ENCODE measurements around the gene MEMO1. TPM values are rescaled to one million over a fixed set of nuclear protein-coding genes. Genes with fewer than 3 reads are reported as not detected.
"Not testable (repeated sequence)": the region's sequence is repeated elsewhere in the genome, so short reads cannot be mapped to it uniquely, and the experiment has no call there.

The MEMO1 gene
- total RNA-seq, 1 donor from 2014 or later = 51.4 TPM

DNA sequence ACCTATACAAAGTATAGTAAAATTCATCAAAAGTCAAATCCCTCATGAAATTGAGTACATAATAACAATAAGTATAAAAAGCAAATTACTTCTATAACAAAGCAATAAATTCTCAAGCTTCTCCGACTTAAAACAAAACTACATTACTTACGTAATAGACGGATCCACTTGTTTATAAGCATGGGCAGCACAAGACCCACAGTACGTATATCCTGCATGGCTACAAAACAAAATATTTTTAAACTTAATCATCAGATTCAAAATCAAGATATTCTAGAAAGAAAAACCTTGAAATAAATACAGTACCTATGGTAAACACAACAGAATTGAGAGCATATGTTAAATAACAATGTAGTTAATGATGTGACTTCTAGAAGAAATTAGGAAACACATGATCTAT is 78.9 kb downstream of the MEMO1 start:
- intact Hi-C loops (cut with micrococcal nuclease) = no loop called here
- DNase-seq (no peak), ATAC-seq (no peak)

- intact Hi-C loops (cut with micrococcal nuclease) = no loop called here
- no peak for ATAC-seq
- DNase-seq = no peak
Measured at GRCh38 chr2:31925517-31925916, 85.3 kb downstream of the MEMO1 start.

DNA sequence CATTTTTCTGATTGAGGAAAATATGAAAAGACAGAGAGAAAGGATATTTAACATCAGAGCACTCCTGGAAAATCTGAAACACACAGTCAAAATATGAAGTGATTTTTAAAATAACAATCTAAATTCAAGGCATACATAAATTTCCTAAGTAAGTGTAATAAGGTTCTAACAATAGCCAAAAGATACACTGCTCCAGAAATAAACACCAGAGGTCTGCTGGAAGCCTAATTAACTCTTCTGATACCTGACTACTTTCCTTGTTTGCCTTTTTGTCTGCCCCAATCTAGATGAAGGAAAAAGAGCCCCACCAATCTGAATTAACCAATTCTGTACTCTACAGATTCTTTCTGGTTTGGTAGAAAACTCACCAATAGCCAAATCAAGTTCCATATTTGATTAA is 87.1 kb downstream of the MEMO1 start:
- intact Hi-C loops (cut with micrococcal nuclease) = no loop called here
- DNase-seq = no peak
- ATAC-seq = peak; percentile 75

DNA sequence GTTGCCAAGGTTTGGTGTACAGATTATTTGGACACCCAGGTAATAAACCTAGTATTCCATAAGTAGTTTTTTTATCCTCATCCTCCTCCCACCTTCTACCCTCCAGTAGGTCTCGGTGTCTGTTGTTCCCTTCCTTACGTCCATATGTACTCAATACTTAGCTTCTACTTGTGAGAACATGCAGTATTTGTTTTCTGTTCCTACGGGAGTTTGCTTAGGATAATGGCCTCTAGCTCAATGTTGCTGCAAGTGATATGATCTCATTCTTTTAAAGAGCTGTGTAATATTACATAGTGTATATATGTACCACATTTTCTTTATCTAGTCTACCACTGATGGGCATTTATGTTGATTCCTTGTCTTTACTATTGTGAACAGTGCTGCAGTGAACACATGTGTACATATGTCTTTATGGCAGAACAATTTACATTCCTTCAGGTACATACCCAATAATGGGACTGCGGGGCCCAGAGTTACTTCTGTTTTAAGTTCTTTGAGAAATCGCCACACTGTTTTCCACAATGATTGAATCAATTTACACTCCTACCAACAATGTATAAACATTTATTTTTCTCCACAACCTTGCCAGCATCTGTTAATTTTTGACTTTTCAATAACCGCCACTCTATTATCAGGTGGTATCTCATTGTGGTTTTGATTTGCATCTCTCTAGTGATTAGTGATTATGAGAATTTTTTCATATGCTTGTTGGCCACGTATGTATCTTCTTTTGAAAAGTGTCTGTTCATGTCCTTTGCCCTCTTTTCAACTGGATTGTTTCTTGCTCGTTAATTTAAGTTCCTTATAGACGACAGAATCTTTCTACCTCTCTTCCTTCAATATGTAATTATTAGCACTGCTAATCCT is 88.0 kb downstream of the MEMO1 start:
- no peak for ATAC-seq
- intact Hi-C loops (cut with micrococcal nuclease) = no loop called here
- no peak for DNase-seq

DNA sequence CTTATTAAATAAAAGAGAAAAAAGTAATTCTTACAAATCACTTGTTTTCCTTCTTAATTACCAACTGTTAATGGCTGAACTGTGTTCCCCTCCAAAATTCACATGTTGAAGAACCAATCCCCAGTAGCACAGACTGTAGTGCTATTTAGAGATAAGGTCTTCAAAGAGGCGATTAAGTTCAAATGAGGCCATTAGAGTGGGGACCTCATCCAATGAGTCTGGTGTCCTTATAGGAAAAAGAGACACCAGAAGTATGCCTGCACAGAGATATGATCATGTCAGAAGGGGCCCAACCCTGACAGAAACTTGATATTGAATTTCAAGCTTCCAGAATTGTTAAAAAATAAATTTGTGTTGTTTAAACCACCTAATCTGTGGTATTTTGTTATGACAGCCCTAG is 89.8 kb downstream of the MEMO1 start:
- DNase-seq (no peak), ATAC-seq (peak; percentile 49)
- intact Hi-C loops (cut with micrococcal nuclease) = no loop called here

DNA sequence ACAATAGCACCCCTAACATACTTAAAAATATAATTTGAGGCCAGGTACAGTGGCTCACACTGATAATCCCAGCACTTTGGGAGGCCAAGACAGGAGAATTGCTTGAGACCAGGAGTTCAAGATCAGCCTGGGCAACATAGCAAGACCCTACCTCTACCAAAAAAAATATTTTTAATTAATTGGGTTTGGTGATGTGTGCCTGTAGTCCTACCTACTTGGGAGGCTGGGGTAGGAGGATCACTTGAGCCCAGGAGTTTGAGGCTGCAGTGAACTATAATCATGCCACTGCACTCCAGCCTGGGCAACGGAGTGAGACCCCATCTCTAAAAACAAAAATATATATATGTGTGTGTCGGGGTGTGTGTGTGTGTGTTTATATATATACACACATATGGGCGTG is 91.3 kb downstream of the MEMO1 start:
- intact Hi-C loops (cut with micrococcal nuclease) = no loop called here
- no peak for ATAC-seq
- no peak for DNase-seq

DNA sequence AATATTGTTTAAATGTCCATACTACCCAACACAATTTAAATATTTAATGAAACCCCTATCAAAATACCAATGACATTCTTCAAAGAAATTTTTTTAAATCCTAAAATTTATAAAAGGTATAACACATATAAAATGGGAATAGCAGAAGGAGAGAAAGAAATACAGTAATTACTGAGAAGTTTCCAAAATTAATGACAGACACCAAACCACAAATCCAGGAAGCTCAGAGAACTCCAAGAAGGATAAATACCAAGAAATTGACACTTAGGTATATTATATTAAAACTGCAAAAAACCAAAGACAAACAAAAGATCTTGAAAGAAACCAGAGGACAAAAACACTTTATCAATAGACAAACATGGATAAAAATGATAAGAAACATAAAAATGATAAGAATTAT is 101.1 kb downstream of the MEMO1 start:
- ATAC-seq (no peak), DNase-seq (no peak)
- intact Hi-C loops (cut with micrococcal nuclease) = no loop called here

DNA sequence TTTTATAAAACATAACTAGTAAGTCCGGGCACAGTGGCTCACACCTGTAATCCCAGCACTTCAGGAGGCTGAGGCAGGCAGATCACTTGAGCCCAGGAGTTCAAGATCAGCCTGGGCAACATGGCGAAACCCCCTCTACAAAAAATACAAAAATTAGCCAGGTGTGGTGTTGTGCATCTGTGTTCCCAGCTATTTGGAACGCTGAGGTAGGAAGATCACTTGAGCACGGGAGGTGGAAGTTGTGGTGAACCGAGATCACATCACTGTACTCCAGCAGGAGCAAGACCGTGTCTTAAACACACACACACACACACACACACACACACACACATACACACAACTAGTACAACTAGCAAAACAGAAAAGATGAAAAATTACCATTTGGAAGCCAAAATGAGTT is 103.3 kb downstream of the MEMO1 start:
- DNase-seq; intact Hi-C loops (cut with micrococcal nuclease); ATAC-seq: not testable (repeated sequence)

DNA sequence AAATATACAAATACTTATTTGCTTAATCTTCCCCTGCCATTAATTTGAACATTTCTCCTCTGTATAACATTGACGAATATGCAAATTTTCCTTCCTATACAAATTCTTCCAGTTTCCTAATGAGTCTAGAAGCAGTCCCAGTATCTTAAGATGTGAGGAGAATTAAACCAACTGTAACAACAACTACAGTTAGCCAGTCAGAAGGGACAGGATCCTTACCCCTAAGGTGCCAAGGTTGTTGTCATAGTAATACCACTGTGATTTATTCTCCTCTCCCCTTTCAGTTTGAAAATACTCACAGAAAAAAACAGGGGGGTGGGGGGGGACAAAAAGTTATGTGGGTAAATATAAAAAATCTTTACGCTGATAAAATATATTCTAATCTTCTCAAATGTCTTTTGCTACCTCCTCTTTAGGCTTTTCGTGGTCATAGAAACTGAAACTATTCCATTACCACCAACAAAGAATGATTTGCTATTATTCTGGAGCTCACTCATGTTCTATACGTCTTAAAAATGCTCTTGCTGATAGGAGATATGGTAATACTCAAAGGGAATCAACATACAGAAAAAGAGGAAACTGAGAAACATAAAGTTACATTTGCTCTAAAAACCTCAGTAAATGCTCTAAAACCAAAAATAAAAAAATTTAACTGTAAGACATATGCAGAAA is 107.6 kb downstream of the MEMO1 start:
- ATAC-seq (no peak), DNase-seq (no peak)
- intact Hi-C loops (cut with micrococcal nuclease) = no loop called here

DNA sequence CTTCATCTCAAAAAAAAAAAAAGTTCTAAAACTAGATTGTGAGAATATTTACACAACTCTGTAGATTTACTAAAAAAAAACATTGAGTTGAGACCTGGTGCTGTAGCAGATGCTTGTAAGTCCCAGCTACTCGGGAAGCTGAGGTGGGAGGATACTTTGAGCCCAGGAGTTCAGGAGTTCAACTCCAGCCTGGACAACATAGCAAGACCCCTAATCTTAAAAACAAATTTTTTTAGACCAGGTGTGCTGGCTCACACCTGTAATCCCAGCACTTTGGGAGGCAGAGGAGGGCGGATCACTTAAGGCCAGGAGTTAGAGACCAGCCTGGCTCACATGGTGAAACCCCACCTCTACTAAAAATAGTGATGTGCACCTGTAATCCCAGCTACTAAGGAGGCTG is 108.9 kb downstream of the MEMO1 start:
- ATAC-seq (no peak), DNase-seq (no peak)
- intact Hi-C loops (cut with micrococcal nuclease) = no loop called here

GRCh38 chr2:31900156-31900555 is 110.7 kb downstream of the MEMO1 start:
- DNase-seq; intact Hi-C loops (cut with micrococcal nuclease); ATAC-seq: not testable (repeated sequence)

- ATAC-seq; intact Hi-C loops (cut with micrococcal nuclease); DNase-seq: not testable (repeated sequence)
Measured at GRCh38 chr2:31898346-31898745, 112.5 kb downstream of the MEMO1 start.

DNA sequence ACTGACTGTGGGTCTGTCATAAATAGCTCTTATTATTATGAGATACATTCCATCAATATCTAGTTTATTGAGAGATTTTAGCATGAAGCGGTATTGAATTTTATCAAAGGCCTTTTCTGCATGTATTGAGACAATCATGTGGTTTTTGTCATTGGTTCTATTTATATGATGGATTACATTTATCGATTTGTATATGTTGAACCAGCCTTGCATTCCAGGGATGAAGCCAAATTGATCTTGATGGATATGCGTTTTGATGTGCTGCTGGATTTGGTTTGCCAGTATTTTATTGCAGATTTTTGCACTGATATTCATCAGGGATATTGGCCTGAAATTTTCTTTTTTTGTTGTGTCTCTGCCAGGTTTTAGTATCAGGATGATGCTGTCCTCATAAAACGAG is 113.5 kb downstream of the MEMO1 start:
- intact Hi-C loops (cut with micrococcal nuclease); ATAC-seq; DNase-seq: not testable (repeated sequence)

DNA sequence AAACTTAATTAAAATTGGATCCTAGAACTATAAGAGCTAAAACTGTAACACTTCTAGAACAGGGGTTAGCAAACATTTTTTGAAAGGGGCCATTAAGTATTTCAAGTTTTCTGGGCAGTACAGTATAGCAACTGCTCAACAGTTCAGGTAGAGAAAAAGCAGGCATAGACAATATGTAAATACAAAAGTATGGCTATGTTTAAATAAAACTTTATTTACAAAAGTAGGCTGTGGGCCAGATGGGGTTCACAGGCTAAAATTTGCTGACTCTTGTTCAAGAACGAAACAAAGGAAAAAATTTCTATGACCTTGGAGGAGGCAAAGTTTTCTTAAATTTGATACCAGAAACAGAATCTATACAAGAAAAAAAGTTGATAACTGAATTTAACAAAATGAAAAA is 114.5 kb downstream of the MEMO1 start:
- intact Hi-C loops (cut with micrococcal nuclease) = no loop called here
- ATAC-seq = no peak
- no peak for DNase-seq

GRCh38 chr2:31894656-31895055 is 116.2 kb downstream of the MEMO1 start:
- ATAC-seq (no peak), DNase-seq (no peak)
- intact Hi-C loops (cut with micrococcal nuclease) = no loop called here

GRCh38 chr2:31893094-31893493 is 117.7 kb downstream of the MEMO1 start:
- intact Hi-C loops (cut with micrococcal nuclease) = no loop called here
- ATAC-seq (no peak), DNase-seq (no peak)

DNA sequence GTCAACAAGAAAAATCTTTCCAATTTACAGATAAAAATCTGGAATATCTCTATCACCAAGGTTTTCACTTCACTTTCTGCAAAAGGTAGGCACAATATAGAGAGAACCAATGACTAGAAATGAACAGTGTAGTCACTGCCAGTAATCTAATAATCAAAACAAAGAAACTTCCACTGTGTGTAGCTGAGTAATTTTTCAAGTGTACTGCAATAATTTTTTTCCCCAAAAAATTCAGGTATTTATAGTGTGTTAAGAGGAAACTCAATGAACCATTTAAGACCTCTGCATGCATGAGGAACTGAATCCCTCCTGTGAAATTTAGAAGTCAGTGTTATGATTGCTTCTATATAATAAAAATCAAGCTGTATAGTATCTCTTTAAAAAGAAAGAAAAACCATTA is 121.8 kb downstream of the MEMO1 start:
- intact Hi-C loops (cut with micrococcal nuclease) = no loop called here
- no peak for DNase-seq
- ATAC-seq = no peak

DNA sequence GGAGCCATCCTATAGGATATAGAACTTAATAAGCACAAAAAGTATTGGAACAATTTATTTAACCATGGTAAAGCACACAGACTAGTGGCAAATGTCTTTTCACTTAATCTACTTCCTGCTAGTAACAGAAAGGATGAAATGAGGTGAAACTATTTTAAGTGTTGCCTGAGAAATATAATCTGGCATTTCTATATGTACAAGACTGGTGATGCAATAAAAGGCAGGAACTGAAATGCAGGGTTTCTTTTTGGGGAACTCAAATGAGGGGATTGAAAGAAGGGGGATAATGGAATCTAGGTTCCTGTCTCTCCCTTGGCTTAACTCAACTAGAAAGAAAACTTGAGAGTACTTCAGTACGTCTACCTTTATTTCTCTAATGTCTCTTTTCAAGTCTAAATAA is 122.3 kb downstream of the MEMO1 start:
- no peak for DNase-seq
- ATAC-seq = no peak
- intact Hi-C loops (cut with micrococcal nuclease) = no loop called here

DNA sequence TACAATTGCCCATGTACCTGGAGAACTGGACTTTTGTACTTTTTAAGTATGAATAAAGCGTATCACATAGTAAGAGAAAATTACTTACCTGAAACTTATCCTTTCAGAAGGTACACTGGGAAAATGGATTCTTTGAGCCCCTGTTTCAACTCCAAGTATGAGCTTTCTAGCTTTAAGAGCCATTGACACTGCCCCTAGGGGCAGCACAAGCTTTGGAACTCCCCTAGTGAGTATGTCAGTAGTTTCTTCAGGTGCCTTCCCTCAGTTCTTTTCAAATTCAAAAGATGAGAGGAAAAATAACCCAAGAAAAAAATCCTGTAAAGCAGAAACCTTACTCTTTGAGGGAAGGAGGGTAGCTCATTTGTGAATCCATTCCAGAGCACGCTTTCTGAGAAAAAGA is 124.1 kb downstream of the MEMO1 start:
- intact Hi-C loops (cut with micrococcal nuclease) = no loop called here
- DNase-seq (no peak), ATAC-seq (no peak)

- no peak for DNase-seq
- ATAC-seq = no peak
- intact Hi-C loops (cut with micrococcal nuclease) = no loop called here
Measured at GRCh38 chr2:31877008-31877407, 133.8 kb downstream of the MEMO1 start.

DNA sequence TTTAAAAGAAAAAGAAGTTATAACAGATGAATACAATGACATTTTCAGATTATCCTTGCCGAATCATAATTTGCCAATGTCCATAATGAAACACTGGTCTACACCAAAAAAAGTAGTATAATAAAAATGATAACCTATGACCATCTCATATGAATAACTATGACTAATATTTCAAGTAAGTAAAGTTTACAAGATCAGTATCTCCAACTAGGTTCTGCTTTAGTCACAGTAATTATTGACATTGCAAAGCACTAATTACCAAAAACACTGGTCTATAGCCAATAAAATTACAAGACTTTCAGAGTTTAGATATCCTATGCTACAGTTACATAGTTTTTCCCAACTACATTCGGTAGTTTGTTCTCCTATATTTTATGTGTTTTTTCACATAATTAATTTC is 136.7 kb downstream of the MEMO1 start:
- intact Hi-C loops (cut with micrococcal nuclease) = no loop called here
- ATAC-seq = no peak
- no peak for DNase-seq
